Measurements from ENCODE around the gene P2RX2.
A peak's percentile ranks its signal among the peaks of the same experiment; 100 is the strongest.
"Not testable (repeated sequence)": the region's sequence is repeated elsewhere in the genome, so short reads cannot be mapped to it uniquely, and the experiment has no call there.

P2RX2 gene

GRCh38 chr12:132584429-132584828 lies 34.1 kb upstream of the P2RX2 start:
- DNase-seq, result no peak

- no peak for DNase-seq
Observed at GRCh38 chr12:132585177-132585576, 33.4 kb upstream of the P2RX2 start.

GRCh38 chr12:132586929-132587328 lies 31.6 kb upstream of the P2RX2 start:
- DNase-seq, result no peak

DNA sequence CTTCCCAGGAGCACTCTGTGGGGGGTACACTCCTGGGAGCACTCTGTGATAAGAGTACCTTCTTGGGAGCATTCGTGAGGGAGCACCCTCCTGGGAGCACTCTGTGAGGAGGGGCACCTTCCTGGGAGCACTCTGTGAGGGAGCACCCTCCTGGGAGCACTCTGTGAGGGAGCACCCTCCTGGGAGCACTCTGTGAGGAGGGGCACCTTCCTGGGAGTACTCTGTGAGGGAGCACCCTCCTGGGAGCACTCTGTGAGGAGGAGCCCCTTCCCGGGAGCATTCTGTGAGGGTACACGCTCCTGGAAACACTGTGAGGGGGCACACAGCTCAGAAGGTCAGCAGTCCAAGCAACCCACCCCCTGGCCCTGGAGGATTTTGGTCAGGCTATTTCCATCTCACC lies 30.8 kb upstream of the P2RX2 start:
- DNase-seq, result no peak

DNA sequence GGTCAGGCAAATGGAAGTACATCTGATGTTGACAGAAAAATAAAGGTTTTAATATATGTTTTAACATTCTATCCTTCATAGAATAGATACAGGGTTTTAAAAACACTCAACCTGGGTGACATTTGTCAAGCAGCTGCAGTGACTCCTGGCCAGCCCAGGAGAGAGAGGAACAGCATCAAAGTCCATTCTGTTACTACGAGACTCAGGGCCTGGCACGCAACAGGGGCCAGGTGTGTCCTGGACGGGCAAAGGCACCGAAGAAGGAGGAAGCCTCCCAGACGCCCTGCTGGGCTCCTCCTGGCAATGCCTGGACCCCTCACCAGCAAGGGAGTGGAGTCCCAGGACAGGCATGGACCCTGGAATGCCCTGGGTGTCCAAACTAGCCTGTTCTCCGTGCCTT lies 30.3 kb upstream of the P2RX2 start:
- DNase-seq, result no peak

DNA sequence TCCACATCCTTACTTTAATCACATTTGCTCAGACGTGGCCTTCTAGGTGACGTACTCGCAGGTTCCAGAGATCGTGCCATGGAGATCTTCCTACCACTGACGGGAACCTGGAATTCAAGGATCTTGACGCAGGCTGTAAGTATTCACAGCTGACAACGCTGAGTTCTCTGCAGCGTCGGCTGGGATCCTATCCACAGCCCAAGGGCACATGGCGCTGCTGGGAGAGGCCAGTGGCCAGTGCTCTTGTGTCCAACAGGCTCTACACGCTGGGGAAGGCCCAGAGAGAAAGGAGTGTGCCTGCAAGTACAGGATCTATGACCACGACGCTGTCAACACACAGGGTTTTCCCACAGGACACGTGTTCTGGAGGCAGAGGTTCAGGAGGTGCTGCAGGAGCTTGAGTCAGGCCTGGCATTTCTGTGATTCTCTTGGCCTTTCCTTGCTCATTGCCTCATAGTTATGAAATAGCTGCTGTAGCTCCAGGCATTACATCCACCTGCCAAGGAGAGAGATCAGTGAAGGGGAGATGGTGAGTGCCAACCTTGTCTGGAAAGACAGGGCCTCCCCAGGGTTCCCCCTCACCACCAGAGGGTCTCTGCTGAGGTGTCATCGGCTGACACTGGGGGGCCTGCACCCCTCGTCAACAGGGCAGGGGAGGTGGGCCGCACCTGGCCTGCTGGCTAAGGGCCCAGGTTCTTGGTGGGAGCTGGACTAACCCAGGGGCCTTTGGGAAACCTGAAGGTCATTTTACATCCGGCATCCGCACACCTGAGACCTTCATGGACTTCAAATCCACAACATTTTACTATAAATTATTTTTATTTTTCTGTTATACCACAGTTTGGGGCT lies 29.5 kb upstream of the P2RX2 start:
- no peak for DNase-seq

GRCh38 chr12:132591107-132591935 lies 27.3 kb upstream of the P2RX2 start:
- DNase-seq, result no peak

DNA sequence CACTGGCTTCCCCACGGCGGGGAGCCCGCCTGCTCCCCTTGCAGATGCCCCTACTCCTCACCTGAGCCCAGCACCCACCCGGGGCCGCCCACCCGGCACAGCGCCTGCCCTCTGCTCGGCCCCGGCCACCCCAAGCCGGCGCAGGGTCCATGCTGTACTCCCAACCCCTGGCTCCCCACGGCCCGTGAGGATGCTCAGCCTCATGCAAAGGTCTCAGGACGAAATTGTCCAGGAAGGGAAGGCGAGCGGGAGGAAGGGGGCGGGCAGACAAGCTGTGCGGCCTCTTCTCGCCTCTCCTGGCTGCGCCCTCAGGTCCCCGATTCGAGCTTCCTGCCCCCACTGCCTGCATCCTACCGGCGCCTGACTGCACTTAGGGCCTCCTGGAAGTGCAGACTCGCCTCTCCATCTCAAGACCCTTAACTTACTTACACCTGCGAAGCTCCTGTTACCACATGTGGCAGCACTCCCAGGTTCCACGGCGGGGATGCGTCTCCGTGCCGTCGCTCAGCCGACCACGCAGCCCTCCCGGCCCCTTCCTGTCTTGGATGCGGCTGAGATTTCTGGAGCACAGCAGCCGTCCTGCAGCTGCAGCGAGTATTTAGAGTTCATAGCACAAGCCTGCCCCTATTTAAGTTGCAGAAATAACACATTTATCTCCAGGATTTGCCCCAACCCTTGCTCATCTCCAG lies 26.1 kb upstream of the P2RX2 start:
- no peak for DNase-seq

GRCh38 chr12:132593071-132593470 lies 25.5 kb upstream of the P2RX2 start:
- no peak for DNase-seq

DNA sequence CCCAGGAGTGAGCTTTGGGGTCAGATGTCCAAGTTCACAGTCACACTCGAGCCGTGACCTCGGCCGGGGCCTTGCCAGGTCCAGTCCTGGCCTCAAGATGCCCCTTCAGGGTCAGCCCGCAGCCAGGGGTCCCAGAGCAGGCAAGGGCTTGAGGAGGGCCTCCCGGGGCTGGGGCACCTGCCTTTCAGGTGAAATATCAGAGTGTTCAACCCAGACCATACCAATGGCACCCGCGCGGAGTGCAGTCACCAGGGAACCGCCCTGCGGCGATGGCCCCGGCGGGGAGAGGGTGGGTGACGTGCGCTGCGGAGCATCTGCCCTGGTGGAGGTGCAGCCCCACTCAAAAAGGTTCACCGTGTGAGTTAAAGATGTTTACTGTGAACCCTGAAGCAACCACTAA lies 25.1 kb upstream of the P2RX2 start:
- DNase-seq, result no peak

DNA sequence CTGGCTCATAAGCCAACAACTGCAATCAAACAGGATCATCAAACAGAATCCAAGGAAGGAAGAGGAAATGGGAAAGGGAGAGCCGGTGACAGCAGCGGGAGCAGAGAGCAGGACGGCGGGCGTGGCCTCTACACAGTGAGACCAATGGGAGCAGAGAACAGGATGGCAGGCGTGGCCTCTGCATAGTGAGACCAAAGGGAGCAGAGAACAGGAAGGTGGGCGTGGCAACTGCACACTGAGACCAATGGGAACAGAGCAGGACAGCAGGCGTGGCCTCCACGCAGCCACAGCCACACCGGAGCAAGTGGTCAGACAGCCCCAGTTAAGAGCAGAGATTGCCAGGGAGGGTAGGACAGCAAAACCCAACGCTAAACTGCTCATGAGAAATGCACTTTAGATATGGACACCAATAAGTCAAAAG lies 24.6 kb upstream of the P2RX2 start:
- DNase-seq, result peak; percentile 18

DNA sequence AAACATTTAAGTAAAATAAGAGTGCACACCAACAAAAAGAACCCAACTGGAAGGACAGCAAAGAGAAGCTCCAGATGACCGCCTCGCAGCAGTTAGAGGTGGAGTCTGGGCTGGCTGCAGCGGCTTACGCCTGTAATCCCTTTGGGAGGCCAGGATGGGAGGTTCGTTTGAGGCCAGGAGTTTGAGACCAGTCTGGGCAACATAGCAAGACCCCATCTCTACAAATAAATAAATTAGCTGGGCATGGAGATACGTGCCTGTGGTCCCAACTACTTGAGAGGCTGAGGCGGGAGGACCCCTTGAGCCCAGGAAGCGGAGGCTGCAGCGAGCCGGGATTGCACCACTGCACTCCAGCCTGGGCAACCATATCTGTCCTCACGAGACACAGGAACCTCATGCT lies 23.4 kb upstream of the P2RX2 start:
- DNase-seq, result no peak

DNA sequence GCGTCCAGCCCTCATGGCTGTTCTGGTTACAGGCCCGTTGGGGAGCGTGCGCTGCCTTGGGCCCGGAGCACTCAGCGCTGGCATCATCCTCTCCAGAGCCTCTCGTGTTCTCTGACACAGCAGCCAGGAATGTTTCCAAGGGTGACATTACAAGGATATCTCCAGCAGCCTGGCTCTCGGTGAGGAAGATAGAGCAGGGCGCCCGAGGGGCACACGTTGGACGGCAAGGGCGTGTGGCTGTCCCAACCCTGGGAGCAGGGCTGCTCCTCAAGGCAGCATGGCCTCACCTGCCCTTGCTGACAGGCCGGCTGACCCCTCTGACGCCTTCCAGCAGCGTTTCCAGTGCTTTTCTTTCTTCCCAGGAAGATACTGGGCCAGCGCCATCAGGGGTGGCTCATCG lies 22.6 kb upstream of the P2RX2 start:
- no peak for DNase-seq

DNA sequence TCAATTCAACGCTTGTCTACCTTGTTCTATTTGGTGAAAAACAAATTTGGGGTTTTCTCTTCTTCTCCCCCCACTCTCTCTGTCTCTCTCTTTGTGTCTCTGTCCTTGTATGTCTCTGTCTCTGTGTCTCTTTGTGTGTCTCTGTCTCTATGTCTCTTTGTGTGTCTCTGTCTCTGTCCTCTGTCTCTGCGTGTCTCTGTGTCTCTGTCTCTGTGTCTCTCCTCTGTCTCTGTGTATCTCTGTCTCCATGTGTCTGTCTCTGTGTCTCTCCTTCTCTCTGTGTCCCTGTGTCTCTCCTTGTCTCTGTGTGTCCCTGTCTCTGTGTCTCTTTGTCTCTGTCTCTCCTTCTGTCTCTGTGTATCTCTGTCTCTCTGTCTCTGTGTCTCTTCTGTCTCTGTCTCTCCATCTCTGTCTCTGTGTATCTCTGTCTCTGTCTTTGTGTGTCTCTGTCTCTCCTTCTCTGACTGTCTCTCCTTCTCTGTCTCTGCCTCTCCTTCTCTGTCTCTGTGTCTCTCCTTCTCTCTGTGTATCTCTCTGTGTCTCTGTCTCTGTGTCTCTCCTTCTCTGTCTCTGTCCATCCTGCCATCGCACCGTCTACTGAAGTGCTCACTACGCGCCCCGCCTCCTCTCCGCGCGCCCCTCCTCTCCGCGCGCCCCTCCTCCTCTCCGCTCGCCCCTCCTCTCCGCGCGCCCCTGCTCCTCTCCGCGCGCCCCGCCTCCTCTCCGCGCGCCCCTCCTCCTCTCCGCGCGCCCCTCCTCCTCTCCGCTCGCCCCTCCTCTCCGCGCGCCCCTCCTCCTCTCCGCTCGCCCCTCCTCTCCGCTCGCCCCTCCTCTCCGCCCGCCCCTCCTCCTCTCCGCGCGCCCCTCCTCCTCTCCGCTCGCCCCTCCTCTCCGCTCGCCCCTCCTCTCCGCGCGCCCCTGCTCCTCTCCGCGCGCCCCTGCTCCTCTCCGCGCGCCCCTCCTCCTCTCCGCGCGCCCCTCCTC lies 21.0 kb upstream of the P2RX2 start:
- peak; percentile 56 for DNase-seq

DNA sequence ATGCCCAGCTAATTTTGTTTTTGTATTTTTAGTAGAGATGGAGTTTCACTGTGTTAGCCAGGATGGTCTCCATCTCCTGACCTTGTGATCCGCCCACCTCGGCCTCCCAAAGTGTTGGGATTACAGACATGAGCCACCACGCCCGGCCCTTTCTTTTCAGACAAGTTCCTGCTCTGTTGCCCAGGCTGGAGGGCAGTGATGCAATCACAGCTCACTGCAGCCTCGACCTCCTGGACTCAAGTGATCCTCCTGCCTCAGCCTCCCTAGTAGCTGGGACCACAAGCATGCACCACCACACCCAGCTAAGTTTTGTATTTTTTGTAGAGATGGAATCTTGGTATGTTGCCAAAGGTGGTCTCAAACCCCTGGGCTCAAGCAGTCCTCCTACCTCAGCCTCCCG lies 19.1 kb upstream of the P2RX2 start:
- DNase-seq, result not testable (repeated sequence)

GRCh38 chr12:132600048-132601032 lies 18.2 kb upstream of the P2RX2 start:
- DNase-seq, result peak; percentile 59

DNA sequence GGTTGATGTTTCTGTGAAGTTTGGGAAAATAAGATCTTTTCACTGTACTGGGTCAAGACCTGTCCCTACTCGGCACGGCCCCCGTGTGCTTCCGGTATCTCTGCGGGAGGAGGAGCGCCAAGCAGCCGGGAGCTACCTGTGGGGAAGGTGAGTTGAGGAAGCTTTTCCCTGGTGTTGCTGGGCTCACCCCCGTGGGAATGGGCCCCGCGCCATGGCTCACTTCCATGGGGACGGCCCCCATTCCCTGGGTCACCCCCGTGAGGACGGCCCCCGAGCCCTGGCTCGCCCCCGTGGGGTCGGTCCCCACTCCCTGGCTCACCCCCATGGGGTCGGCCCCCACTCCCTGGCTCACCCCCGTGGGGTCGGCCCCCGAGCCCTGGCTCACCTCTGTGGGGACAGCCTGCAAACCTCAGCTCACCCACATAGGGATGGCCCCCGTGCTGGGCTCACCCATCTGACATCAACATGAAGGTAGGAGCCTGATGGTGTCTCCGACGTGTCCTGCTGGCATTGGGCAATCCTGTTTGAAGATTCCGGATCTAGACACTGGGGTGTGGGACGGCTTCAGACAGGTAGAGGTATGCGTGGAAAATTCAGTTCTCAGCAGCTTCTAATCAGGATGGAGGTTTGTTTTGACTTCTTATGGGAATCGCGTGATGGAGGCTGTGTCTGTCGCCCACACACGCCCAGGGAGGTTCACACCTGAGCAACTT lies 17.2 kb upstream of the P2RX2 start:
- no peak for DNase-seq

DNA sequence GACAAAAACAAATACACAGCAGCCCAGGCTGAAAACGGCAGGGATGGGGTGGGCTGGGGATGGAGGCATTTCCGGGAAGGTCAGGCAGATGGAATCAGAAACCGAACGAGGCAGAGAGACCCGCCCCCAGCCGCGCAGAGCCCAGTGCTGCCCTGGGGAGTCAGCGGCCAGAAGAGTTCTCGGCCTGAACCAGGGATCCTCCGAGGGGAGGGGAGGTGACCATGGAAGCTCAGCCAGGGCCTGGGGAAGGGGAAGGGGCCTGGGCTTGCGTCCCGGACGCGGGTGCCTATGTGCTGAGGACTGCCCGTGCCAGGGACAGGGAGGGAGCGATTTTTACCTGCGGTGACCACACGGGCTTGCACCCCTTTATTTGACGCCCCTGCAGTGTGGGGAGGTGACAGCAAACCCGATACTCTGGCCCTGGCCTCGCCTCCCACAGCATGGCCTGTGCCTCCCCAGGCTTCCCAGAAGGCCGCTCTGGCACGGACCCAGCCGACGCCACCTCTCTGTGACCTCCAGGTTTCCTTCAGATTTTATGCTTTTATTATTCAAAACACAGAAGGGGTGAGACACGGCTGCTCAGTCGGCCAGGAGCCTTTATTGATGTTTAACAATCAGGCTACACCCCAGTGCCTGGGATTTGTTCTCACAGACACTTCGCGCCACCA lies 15.9 kb upstream of the P2RX2 start:
- DNase-seq, result no peak

Measured in CD4-positive, alpha-beta T cell treated with Interleukin-6 for 4 hours (primary cell).